K562 (cell line): ENCODE measurements around the gene SYVN1. TPM values are rescaled to one million over a fixed set of nuclear protein-coding genes. Genes with fewer than 3 reads are reported as not detected.
A peak's percentile ranks its signal among the peaks of the same experiment; 100 is the strongest.

ENCODE experiments used
- BMI1 ChIP-seq: fragments of 150-350 bp; IDR thresholded peaks from 2 replicates; pipeline ENCODE4 v1.6.1; 2014; ENCODE audit warnings: low read length
- BRF1 ChIP-seq: IDR thresholded peaks from 3 replicates; pipeline ENCODE4 v1.6.1; 2011; ENCODE audit warnings: borderline replicate concordance, mild to moderate bottlenecking; ENCODE audit not compliant: insufficient read length; ENCODE audit errors: extremely low read depth
- CBFB ChIP-seq: sonication (generic); formaldehyde crosslinking; IDR thresholded peaks from 2 replicates; pipeline ENCODE4 v1.4.0; 2020; ENCODE audit warnings: mild to moderate bottlenecking, missing genetic modification reagents
- FOXP1 ChIP-seq: sonication (generic); formaldehyde crosslinking; IDR thresholded peaks from 2 replicates; pipeline ENCODE4 v1.8.0; 2022; ENCODE audit warnings: mild to moderate bottlenecking, missing genetic modification reagents
- GATAD2B ChIP-seq: fragments of 450-650 bp; IDR thresholded peaks from 2 replicates; pipeline ENCODE4 v1.6.1; 2017; ENCODE audit warnings: mild to moderate bottlenecking, borderline replicate concordance
- HCFC1 ChIP-seq: IDR thresholded peaks from 2 replicates; pipeline ENCODE4 v1.6.1; 2012; ENCODE audit warnings: low read depth, low read length, improper control_type of control experiment
- MYC ChIP-seq, 2 experiments: fragments of 250-450 bp in 1 of 2; sonication (Bioruptor Pico) in 1 of 2; IDR thresholded peaks; 2 replicates each; pipeline versions ENCODE4 v1.5.1 to v1.6.1; 2012 to 2021; ENCODE audit warnings: low read depth in 2 of 2, borderline replicate concordance in 1 of 2, improper control_type of control experiment in 1 of 2, low read length in 1 of 2, mild to moderate bottlenecking in 1 of 2, moderate library complexity in 1 of 2
- NR3C1 ChIP-seq: sonication (generic); formaldehyde crosslinking; IDR thresholded peaks from 2 replicates; pipeline ENCODE4 v1.8.1; 2022; ENCODE audit warnings: missing genetic modification reagents
- POU5F1 ChIP-seq: fragments of 150-350 bp; IDR thresholded peaks from 2 replicates; pipeline ENCODE4 v1.6.1; 2014; ENCODE audit warnings: borderline replicate concordance, low read length, low read depth, mild to moderate bottlenecking; ENCODE audit not compliant: partially characterized antibody
- SRSF7 ChIP-seq: fragments of 200-400 bp; formaldehyde crosslinking; optimal IDR thresholded peaks from 2 replicates; pipeline ENCODE3; 2017; ENCODE audit warnings: mild to moderate bottlenecking, low read depth, low read length
- TEAD4 ChIP-seq, 2 experiments: sonication (generic) in 1 of 2; formaldehyde crosslinking in 1 of 2; IDR thresholded peaks; 2 replicates each; pipeline versions ENCODE4 v1.6.1 to v1.8.0; 2012 to 2022; ENCODE audit warnings: borderline replicate concordance in 1 of 2, inconsistent platforms in 1 of 2, low read length in 1 of 2, mild to moderate bottlenecking in 1 of 2, missing genetic modification reagents in 1 of 2
- XRCC4 ChIP-seq: IDR thresholded peaks from one replicate; pipeline ENCODE4 v1.6.1; 2011; ENCODE audit not compliant: insufficient read depth, insufficient read length; ENCODE audit errors: extremely low read depth
- ZNF263 ChIP-seq: sonication (generic); formaldehyde crosslinking; IDR thresholded peaks from 2 replicates; pipeline ENCODE4 v1.8.0; 2022; ENCODE audit warnings: mild to moderate bottlenecking, missing genetic modification reagents, borderline replicate concordance
- polyA plus RNA-seq, 8 experiments: library from polyadenylated mRNA; depleted of rRNA in 4 of 8; stranded (reverse) in 5 of 8; unstranded in 3 of 8; fragments of >200 nt; fragmentation: Nextera tagmentation in 2 of 8; fragmentation: Illumina TruSeq in 1 of 8; extraction: Ambion mirVana in 2 of 8; extraction: Trizol in 1 of 8; gene quantifications; 2 replicates each; pipeline versions ENCODE4 v1.2.1 to v1.2.3, GENCODE V29; 2011 to 2014; ENCODE audit warnings: inconsistent platforms in 1 of 8, missing spikeins in 1 of 8
- total RNA-seq, 7 experiments: library from RNA; depleted of rRNA in 6 of 7; stranded (reverse); fragments of >200 nt in 6 of 7; fragmentation: Illumina TruSeq in 2 of 7; extraction: Trizol in 2 of 7; gene quantifications; 2 replicates each; pipeline versions ENCODE4 v1.2.1 to v1.2.3, GENCODE V29; 2011 to 2021; ENCODE audit warnings: low replicate concordance in 1 of 7
- TF ChIP-seq, protein P1 (sequence below): fragments of 250-450 bp; sonication (Bioruptor Pico); IDR thresholded peaks from 2 replicates; pipeline ENCODE4 v1.8.0; 2021; ENCODE audit warnings: mild to moderate bottlenecking, moderate library complexity
- TF ChIP-seq, protein P2 (sequence below): fragments of 450-650 bp; formaldehyde crosslinking; IDR thresholded peaks from 2 replicates; pipeline ENCODE4 v1.4.0; 2020; ENCODE audit warnings: mild to moderate bottlenecking, mixed read lengths
- TF ChIP-seq, protein P3 (sequence below), 2 experiments: fragments of 450-650 bp in 1 of 2; sonication (generic) in 1 of 2; formaldehyde crosslinking; conservative IDR thresholded peaks; 2 replicates each; pipeline versions ENCODE4 v1.4.0 to v1.8.1; 2020 to 2022; ENCODE audit warnings: mild to moderate bottlenecking in 1 of 2, missing genetic modification reagents in 1 of 2
- TF ChIP-seq, protein P4 (sequence below): sonication (generic); formaldehyde crosslinking; IDR thresholded peaks from 2 replicates; pipeline ENCODE4 v1.8.0; 2023; ENCODE audit warnings: missing genetic modification reagents, mild to moderate bottlenecking, borderline replicate concordance

SYVN1 gene
- total and polyA plus RNA-seq, 9 of the 15 experiments (the other 6 are each of a cell fraction or from before 2014, with no cell fraction given): 0.41 to 47.4 (median 9.9) TPM

DNA sequence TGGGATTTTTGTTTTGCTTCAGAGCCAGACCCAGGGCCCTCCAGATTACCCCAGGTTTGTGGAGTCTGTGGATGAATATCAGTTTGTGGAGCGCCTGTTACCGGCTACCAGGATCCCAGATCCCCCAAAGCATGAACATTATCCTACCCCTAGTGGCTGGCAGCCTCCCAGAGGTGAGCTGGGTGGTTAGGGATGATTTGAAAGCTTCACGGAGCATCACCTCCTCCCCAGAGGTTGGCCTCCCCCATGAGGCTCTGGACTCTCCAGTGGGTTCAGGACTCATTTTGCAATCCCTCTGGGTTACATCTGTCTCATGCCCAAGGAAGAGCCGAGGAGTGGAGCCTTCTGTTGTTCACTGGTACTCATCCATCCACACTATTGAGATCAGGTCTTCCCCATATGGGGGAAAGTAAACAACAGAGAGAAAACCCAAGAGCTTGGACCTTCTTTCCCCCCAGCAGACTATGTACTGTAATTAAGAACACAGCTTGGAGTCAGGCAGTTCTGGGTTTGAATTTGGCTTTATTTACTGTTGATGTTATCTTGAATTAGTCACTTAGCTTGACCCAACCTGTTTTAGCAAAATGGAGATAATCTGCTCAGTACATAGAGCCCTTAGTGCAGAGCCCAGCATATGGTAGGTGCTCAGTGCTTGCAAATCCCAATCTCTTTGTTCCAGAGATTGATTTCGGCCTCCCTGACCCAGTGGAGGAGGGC, 9.7 kb downstream of the SYVN1 start (continued):
- TF ChIP-seq, protein P1, sequence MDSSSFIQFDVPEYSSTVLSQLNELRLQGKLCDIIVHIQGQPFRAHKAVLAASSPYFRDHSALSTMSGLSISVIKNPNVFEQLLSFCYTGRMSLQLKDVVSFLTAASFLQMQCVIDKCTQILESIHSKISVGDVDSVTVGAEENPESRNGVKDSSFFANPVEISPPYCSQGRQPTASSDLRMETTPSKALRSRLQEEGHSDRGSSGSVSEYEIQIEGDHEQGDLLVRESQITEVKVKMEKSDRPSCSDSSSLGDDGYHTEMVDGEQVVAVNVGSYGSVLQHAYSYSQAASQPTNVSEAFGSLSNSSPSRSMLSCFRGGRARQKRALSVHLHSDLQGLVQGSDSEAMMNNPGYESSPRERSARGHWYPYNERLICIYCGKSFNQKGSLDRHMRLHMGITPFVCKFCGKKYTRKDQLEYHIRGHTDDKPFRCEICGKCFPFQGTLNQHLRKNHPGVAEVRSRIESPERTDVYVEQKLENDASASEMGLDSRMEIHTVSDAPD: no peak
- no peak for TF ChIP-seq SRSF7
- TF ChIP-seq, protein P2, sequence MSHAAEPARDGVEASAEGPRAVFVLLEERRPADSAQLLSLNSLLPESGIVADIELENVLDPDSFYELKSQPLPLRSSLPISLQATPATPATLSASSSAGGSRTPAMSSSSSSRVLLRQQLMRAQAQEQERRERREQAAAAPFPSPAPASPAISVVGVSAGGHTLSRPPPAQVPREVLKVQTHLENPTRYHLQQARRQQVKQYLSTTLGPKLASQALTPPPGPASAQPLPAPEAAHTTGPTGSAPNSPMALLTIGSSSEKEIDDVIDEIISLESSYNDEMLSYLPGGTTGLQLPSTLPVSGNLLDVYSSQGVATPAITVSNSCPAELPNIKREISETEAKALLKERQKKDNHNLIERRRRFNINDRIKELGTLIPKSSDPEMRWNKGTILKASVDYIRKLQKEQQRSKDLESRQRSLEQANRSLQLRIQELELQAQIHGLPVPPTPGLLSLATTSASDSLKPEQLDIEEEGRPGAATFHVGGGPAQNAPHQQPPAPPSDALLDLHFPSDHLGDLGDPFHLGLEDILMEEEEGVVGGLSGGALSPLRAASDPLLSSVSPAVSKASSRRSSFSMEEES (CRISPR knock-in tag): no peak
- TF ChIP-seq MYC (IDR thresholded peaks at IDR 0.05; ENCODE audit: low read depth, low read length): no peak
- no peak for TF ChIP-seq MYC (CRISPR knock-in tag; IDR thresholded peaks at IDR 0.05; ENCODE audit: borderline replicate concordance, low read depth)
- TF ChIP-seq TEAD4 (IDR thresholded peaks at IDR 0.05; ENCODE audit: low read length): peak; percentile 37; the same call in 1 of the 2 replicates
- no peak for TF ChIP-seq TEAD4 (CRISPR knock-in tag; IDR thresholded peaks at IDR 0.05; ENCODE audit: borderline replicate concordance)
- TF ChIP-seq, protein P3, sequence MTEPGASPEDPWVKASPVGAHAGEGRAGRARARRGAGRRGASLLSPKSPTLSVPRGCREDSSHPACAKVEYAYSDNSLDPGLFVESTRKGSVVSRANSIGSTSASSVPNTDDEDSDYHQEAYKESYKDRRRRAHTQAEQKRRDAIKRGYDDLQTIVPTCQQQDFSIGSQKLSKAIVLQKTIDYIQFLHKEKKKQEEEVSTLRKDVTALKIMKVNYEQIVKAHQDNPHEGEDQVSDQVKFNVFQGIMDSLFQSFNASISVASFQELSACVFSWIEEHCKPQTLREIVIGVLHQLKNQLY (CRISPR knock-in tag; conservative IDR thresholded peaks at IDR 0.05): no peak
- TF ChIP-seq CBFB (CRISPR knock-in tag): no peak
- no peak for TF ChIP-seq ZNF263
- no peak for TF ChIP-seq XRCC4
- no peak for TF ChIP-seq BRF1
- TF ChIP-seq BMI1: no peak
- TF ChIP-seq GATAD2B: no peak
- no peak for TF ChIP-seq HCFC1
- TF ChIP-seq POU5F1: no peak
- TF ChIP-seq, protein P4, sequence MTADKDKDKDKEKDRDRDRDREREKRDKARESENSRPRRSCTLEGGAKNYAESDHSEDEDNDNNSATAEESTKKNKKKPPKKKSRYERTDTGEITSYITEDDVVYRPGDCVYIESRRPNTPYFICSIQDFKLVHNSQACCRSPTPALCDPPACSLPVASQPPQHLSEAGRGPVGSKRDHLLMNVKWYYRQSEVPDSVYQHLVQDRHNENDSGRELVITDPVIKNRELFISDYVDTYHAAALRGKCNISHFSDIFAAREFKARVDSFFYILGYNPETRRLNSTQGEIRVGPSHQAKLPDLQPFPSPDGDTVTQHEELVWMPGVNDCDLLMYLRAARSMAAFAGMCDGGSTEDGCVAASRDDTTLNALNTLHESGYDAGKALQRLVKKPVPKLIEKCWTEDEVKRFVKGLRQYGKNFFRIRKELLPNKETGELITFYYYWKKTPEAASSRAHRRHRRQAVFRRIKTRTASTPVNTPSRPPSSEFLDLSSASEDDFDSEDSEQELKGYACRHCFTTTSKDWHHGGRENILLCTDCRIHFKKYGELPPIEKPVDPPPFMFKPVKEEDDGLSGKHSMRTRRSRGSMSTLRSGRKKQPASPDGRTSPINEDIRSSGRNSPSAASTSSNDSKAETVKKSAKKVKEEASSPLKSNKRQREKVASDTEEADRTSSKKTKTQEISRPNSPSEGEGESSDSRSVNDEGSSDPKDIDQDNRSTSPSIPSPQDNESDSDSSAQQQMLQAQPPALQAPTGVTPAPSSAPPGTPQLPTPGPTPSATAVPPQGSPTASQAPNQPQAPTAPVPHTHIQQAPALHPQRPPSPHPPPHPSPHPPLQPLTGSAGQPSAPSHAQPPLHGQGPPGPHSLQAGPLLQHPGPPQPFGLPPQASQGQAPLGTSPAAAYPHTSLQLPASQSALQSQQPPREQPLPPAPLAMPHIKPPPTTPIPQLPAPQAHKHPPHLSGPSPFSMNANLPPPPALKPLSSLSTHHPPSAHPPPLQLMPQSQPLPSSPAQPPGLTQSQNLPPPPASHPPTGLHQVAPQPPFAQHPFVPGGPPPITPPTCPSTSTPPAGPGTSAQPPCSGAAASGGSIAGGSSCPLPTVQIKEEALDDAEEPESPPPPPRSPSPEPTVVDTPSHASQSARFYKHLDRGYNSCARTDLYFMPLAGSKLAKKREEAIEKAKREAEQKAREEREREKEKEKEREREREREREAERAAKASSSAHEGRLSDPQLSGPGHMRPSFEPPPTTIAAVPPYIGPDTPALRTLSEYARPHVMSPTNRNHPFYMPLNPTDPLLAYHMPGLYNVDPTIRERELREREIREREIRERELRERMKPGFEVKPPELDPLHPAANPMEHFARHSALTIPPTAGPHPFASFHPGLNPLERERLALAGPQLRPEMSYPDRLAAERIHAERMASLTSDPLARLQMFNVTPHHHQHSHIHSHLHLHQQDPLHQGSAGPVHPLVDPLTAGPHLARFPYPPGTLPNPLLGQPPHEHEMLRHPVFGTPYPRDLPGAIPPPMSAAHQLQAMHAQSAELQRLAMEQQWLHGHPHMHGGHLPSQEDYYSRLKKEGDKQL (CRISPR knock-in tag): no peak
- TF ChIP-seq FOXP1: peak; percentile 40; the same call in 1 of the 2 replicates
- no peak for TF ChIP-seq NR3C1 (CRISPR knock-in tag)
